ENCODE measurements around the gene NCDN.

Gene NCDN

DNA sequence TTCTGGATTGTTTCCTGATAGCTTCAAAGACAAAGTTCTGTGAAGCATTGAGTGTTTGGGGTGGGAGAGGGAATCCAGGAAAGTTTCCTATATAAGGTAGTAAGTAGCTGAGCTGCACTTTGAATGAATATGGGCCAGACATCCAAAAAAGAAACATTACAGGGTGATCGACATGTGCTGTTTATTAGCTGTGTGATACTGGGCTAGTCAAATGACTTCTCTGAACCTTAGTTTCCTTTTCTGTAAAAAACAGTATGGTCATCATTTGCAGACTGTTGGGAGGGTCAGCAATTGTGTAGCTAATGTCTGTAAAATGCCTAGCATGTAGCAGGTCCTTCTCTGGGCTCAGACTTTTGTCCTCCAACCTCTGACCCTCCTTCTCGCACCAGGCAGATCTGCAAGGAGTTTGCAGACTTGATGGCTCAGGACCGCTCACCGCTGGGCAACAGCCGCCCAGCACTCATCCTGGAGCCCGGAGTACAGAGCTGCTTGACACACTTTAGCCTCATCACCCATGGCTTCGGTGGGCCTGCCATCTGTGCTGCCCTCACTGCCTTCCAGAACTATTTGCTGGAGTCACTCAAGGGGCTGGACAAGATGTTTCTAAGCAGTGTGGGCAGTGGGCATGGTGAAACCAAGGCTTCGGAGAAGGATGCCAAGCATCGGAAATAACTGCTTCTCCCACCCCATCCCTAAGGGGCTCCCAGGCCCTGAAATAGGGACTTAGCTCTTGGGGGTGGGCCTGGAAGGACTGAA lies 36.6 kb downstream of the NCDN start:
- Histone ChIP-seq H3K4me2 (0 out of 22 replicates have a peak overlapping the region, but pooled peaks of 1 of the 11 experiments have one; percentile 38), H3K36me3 (peaks cover 9 to 83% (median 42%) of the 10 kb centered on the region in 11 experiments; a peak in 20 of 22 replicates), H3K27me3 (no peaks in the 10 kb centered on the region), H3K9me3 (replicated peaks in 1 of 11) (no peaks in the 10 kb centered on the region), H3K27ac (no peak overlapping the region), H3K4me3 (no peak overlapping the region), H3K9ac (no peak overlapping the region), H3K4me1 (peaks cover 11 to 18% (median 14%) of the 10 kb centered on the region in 10 experiments), H4K20me1 (peaks cover 0 to 22% (median 0%) of the 10 kb centered on the region in 11 experiments; a peak in 6 of 22 replicates)
- no peak for TF ChIP-seq Cebpa-rat (IDR thresholded peaks at IDR 0.05)

DNA sequence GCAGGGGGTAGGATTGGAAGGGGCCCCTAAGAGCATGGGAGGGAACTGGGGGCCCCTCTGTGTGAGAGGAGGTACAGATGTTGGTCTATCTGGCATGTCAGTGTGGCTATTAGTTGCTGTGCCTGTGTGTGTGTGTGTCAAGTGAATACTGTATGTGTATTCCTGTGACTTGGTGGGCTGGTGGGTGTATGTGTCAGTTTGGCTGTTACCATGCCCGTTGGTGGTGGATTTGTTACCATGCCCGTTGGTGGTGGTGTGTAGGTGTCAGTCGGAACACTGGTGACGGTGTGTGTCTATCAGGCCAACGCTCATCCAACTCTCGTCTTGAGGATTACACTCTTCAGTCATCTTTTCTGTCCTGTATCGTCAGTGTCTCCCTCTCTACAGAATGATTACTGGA lies 38.1 kb downstream of the NCDN start:
- H3K9ac ChIP-seq, result no peak overlapping the region
- H3K36me3 ChIP-seq, result peaks cover 24 to 83% (median 54%) of the 10 kb centered on the region in 11 experiments
- H3K9me3 ChIP-seq (replicated peaks in 1 of 11), result no peaks in the 10 kb centered on the region
- no peak overlapping the region for H3K27ac ChIP-seq
- peaks cover 11 to 18% (median 14%) of the 10 kb centered on the region in 10 experiments for H3K4me1 ChIP-seq
- H4K20me1 ChIP-seq, result peaks cover 0 to 20% (median 0%) of the 10 kb centered on the region in 11 experiments; a peak in 6 of 22 replicates
- H3K4me3 ChIP-seq, result no peak overlapping the region
- no peak overlapping the region for H3K4me2 ChIP-seq
- no peak for TF ChIP-seq Cebpa-rat (IDR thresholded peaks at IDR 0.05)
- H3K27me3 ChIP-seq, result no peaks in the 10 kb centered on the region

DNA sequence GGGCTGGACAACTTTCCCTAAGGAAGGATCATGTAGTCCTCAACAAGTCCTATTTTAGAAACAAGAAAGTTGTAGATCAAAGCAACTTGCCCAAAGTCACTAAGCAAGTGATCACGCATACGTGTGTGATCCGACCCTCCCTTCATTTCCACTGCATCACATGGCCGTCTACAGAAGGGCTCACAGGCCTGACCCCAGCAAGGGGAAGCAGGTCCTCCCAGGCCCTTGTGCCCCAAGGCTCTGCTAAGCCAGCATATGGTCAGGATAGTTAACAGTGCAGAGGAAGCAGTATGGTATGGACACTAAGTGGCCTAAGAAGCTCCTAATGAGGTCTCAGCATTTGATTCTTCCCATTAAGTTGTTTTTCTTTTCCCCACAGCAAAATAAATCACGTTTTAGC lies 40.3 kb downstream of the NCDN start:
- Histone ChIP-seq H3K27me3 (no peaks in the 10 kb centered on the region), H3K4me3 (no peak overlapping the region), H3K36me3 (peaks cover 40 to 83% (median 69%) of the 10 kb centered on the region in 11 experiments), H3K9ac (no peak overlapping the region), H3K27ac (no peak overlapping the region), H3K9me3 (replicated peaks in 1 of 11) (no peaks in the 10 kb centered on the region), H3K4me2 (no peak overlapping the region), H3K4me1 (peaks cover 8 to 12% (median 10%) of the 10 kb centered on the region in 10 experiments), H4K20me1 (peaks cover 0 to 13% (median 0%) of the 10 kb centered on the region in 11 experiments; a peak in 7 of 22 replicates)
- no peak for TF ChIP-seq Cebpa-rat (IDR thresholded peaks at IDR 0.05)

DNA sequence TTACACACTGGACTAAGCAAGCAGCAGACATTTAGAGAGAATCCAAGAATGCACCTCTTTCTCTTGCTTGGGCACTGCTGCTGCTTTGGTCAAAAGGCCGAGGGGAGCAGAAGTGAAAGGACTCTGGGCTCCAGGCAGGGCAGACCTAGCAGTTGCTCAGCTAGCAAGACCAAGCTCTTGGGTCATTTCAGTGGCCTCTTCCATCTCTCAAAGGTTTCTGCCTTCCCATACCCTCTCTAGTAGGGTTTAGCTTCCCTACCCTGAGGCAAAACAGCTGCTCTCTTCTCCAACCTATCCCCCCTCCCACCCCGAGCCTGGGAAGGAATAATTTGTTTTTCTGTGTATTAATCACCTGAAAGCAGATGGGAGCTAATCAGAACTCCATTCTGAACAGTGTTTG lies 41.3 kb downstream of the NCDN start:
- no peaks in the 10 kb centered on the region for H3K9me3 ChIP-seq (replicated peaks in 1 of 11)
- H3K9ac ChIP-seq, result no peak overlapping the region
- H3K4me3 ChIP-seq, result no peak overlapping the region
- peaks cover 50 to 94% (median 79%) of the 10 kb centered on the region in 11 experiments for H3K36me3 ChIP-seq
- H3K27me3 ChIP-seq, result no peaks in the 10 kb centered on the region
- peaks cover 0 to 1% (median 0%) of the 10 kb centered on the region in 10 experiments; a peak in 4 of 20 replicates for H3K4me1 ChIP-seq
- no peak for TF ChIP-seq Cebpa-rat (IDR thresholded peaks at IDR 0.05)
- peaks cover 0 to 17% (median under 1%) of the 10 kb centered on the region in 11 experiments; a peak in 8 of 22 replicates for H4K20me1 ChIP-seq
- H3K4me2 ChIP-seq, result no peak overlapping the region
- no peak overlapping the region for H3K27ac ChIP-seq

DNA sequence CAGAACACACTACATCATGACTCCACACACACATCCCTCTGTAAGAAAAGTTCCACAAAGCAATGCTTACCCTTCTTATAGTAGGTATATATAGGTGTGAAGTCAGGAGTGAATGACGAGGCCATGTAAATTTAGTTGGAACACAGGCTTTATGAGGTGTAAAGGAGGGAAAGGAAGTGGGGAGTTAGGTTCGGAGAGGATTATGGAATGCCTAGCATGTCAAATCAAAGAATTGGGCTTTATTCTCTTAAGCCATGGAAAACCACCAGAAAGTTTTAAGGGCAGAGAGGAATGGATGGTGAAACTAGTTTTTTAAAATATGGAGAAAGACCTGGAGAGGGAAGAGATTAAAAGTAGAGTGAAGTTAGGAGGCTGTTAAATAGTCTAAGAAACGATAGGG lies 41.8 kb downstream of the NCDN start:
- TF ChIP-seq Cebpa-rat (IDR thresholded peaks at IDR 0.05), result no peak
- Histone ChIP-seq H4K20me1 (peaks cover 0 to 22% (median 5%) of the 10 kb centered on the region in 11 experiments; a peak in 10 of 22 replicates), H3K4me2 (no peak overlapping the region), H3K9ac (no peak overlapping the region), H3K36me3 (peaks cover 55 to 94% (median 83%) of the 10 kb centered on the region in 11 experiments), H3K27me3 (no peaks in the 10 kb centered on the region), H3K27ac (no peak overlapping the region), H3K4me1 (no peaks in the 10 kb centered on the region), H3K4me3 (no peak overlapping the region), H3K9me3 (replicated peaks in 1 of 11) (no peaks in the 10 kb centered on the region)

DNA sequence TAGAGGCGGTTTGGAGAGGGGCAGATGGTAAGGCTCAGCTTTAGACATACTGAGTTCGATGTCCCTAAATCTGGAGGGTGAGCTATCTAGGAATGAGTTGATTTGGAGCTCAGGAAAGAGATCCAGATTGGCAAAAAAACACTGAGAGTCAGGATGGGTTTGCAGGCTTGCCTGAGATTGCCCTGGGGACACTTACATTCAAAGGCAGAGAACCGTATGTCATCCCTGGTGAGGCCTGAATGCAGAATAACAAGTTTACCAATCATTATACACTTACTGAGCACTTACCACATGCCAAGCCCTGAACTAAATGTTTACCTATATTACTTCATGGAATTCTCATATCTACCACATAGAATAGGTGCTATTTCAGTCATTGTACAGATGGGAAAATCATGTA lies 43.0 kb downstream of the NCDN start:
- Histone ChIP-seq H3K27ac (no peak overlapping the region), H3K9ac (no peak overlapping the region), H3K9me3 (replicated peaks in 1 of 11) (no peaks in the 10 kb centered on the region), H3K36me3 (peaks cover 67 to 99% (median 89%) of the 10 kb centered on the region in 11 experiments), H4K20me1 (peaks cover 4 to 34% (median 12%) of the 10 kb centered on the region in 11 experiments; a peak in 19 of 22 replicates), H3K4me3 (no peak overlapping the region), H3K4me1 (no peaks in the 10 kb centered on the region), H3K27me3 (no peaks in the 10 kb centered on the region), H3K4me2 (no peak overlapping the region)
- TF ChIP-seq Cebpa-rat (IDR thresholded peaks at IDR 0.05), result no peak

DNA sequence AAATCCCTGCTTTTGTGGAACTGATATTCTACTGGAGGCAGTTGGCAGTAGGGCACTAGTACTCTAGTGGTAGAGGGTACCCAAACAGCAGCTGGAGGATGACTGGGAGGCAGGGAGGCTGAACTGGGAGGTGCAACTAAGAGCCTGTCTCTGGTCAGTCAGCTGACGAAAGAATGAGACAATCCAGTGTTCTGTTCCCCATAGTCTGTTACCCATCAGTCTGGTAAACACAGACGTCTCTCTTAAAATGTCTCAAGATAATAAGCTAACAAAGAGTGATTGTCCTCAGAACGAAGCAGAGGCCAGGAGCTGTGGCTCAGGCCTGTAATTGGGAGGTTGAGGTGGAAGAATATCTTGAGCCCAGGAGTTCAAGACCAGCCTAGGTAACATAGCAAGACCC lies 45.9 kb downstream of the NCDN start:
- Histone ChIP-seq H3K36me3 (peaks cover 95 to 100% (median 98%) of the 10 kb centered on the region in 11 experiments), H3K4me1 (no peaks in the 10 kb centered on the region), H3K27ac (no peak overlapping the region)

DNA sequence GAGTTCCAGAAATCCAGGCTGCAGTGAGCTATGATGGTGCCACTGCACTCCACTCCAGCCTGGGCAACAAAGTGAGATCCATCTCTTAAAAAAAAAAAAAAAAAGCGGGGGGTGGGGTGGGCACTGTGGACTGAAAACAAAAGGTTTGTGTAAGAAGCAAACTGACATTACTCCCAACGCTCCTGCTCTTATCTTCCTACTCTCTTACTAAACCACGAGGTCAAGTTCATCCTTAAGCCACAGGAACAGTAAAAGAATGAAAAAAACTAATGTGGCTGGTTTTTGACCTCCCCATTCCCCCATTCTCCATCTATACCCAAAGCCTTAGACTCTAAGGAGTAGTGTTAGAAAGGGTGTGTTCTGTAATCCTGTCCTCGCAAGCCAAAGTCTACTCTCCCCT lies 46.3 kb downstream of the NCDN start:
- H3K4me3 ChIP-seq, result no peak overlapping the region
- H3K9me3 ChIP-seq (replicated peaks in 1 of 11), result peaks cover 0 to 4% (median 0%) of the 10 kb centered on the region in 11 experiments; a peak in 2 of 22 replicates
- H3K4me1 ChIP-seq, result no peaks in the 10 kb centered on the region
- H3K9ac ChIP-seq, result no peak overlapping the region
- peaks cover 99 to 100% (median 100%) of the 10 kb centered on the region in 11 experiments for H3K36me3 ChIP-seq
- H3K27me3 ChIP-seq, result no peaks in the 10 kb centered on the region
- no peak overlapping the region for H3K4me2 ChIP-seq
- TF ChIP-seq Cebpa-rat (IDR thresholded peaks at IDR 0.05), result no peak
- H3K27ac ChIP-seq, result no peak overlapping the region
- H4K20me1 ChIP-seq, result peaks cover 10 to 67% (median 31%) of the 10 kb centered on the region in 11 experiments; a peak in 20 of 22 replicates

More for the DNA sequence above, 45.9 kb downstream of the NCDN start:
- Histone ChIP-seq H4K20me1 (peaks cover 10 to 62% (median 30%) of the 10 kb centered on the region in 11 experiments; a peak in 20 of 22 replicates), H3K9ac (no peak overlapping the region), H3K4me3 (no peak overlapping the region), H3K27me3 (no peaks in the 10 kb centered on the region), H3K4me2 (no peak overlapping the region), H3K9me3 (replicated peaks in 1 of 11) (peaks cover 0 to 4% (median 0%) of the 10 kb centered on the region in 11 experiments; a peak in 2 of 22 replicates)
- no peak for TF ChIP-seq Cebpa-rat (IDR thresholded peaks at IDR 0.05)

DNA sequence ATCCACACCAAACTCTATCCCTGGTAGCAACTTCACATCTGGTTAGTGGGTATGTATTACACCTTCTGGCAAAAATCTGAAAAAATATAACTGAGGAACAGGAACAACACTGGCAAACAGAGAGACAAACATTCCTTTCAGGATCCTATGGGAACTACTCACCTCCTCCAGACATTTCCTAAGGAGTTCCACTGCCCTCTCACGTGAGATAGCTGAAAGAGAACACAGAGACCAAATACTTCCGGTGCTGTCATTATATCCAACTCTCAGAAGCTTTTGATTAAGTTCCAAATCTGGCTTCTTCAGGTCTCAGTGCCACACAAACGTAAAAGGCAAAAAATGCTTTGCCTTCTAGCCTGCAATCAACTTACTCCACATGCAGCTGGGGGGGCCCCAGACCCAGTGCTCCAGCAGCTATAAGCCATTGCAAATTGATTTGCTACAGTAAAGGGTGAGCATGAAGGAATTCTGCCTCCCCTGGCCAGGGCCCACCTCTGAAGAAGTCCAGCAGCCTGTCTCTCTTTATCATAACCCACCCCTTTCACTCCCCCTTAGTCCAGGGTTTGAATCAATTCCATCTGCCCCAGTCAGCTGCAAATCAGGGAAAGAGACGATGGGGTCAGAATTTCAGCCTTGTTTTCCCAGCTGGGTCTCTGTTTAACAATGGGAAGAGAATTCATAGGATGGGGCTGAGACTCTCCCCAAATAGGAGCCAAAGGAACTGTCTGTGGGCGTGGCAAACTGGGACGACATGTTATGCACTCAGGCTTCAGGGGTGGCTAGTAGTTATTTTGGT lies 47.7 kb downstream of the NCDN start:
- H3K36me3 ChIP-seq, result peaks cover 98 to 100% (median 100%) of the 10 kb centered on the region in 11 experiments
- no peak for TF ChIP-seq Cebpa-rat (IDR thresholded peaks at IDR 0.05)
- peaks cover 0 to 4% (median 0%) of the 10 kb centered on the region in 11 experiments; a peak in 2 of 22 replicates for H3K9me3 ChIP-seq (replicated peaks in 1 of 11)
- no peak overlapping the region for H3K4me2 ChIP-seq
- H3K27ac ChIP-seq, result no peak overlapping the region
- peaks cover 15 to 80% (median 43%) of the 10 kb centered on the region in 11 experiments; a peak in 20 of 22 replicates for H4K20me1 ChIP-seq
- no peak overlapping the region for H3K9ac ChIP-seq
- H3K4me1 ChIP-seq, result no peaks in the 10 kb centered on the region
- no peak overlapping the region for H3K4me3 ChIP-seq
- H3K27me3 ChIP-seq, result no peaks in the 10 kb centered on the region
